ENCODE results near the gene DDX6.

GRCh38 chr11:118703563-118704106, 87.3 kb downstream of the DDX6 start:
- TF ChIP-seq CTCF (IDR thresholded peaks at IDR 0.05; ENCODE audit: borderline replicate concordance, extremely low read depth, low read length, poor library complexity, severe bottlenecking), result no peak
- TF ChIP-seq EZH2 (IDR thresholded peaks at IDR 0.05; ENCODE audit: borderline replicate concordance, low read depth, low read length, severe bottlenecking), result no peak

Data from DND-41 (cell line).